WTC11 (cell line): ENCODE measurements around the gene TMEM134. TPM values are rescaled to one million over a fixed set of nuclear protein-coding genes. Genes with fewer than 3 reads are reported as not detected.

ENCODE experiments used
- ATAC-seq: fragments of 200-7000 bp; cut with Tn5 transposase; 2 replicates; pipeline ENCODE4 v1.10.0; 2021; ENCODE audit warnings: mild to moderate bottlenecking, moderate library complexity
- CTCF ChIA-PET: fragments of 300-600 bp; sonication (Branson Sonifier 250); formaldehyde crosslinking; loops from one replicate; lab custom pipeline; 2021; ENCODE audit warnings: antibody characterized with exemption; lab: Charles Lee
- POLR2A ChIA-PET: fragments of 350-600 bp; sonication (Branson Sonifier 250); formaldehyde crosslinking; loops from one replicate; lab custom pipeline; 2021; ENCODE audit warnings: antibody characterized with exemption; lab: Charles Lee
- DNase-seq: peaks from one replicate; pipeline ENCODE4 v3.0.0; 2021; ENCODE audit warnings: low spot score
- H3K27ac Mint-ChIP-seq: 2 replicates; pipeline ENCODE4 v1.8.0; 2021; ENCODE audit warnings: mixed read lengths
- H3K27me3 Mint-ChIP-seq: 2 replicates; pipeline ENCODE4 v1.8.0; 2021; ENCODE audit warnings: low read depth, mild to moderate bottlenecking, moderate library complexity, mixed read lengths
- H3K36me3 Mint-ChIP-seq: 2 replicates; pipeline ENCODE4 v1.8.0; 2021; ENCODE audit warnings: mixed read lengths
- H3K4me1 Mint-ChIP-seq: 2 replicates; pipeline ENCODE4 v1.8.0; 2022; ENCODE audit warnings: mixed read lengths
- H3K4me3 Mint-ChIP-seq: 2 replicates; pipeline ENCODE4 v1.8.0; 2021; ENCODE audit warnings: mild to moderate bottlenecking, moderate library complexity, mixed read lengths
- H3K9me3 Mint-ChIP-seq: 2 replicates; pipeline ENCODE4 v1.8.0; 2021; ENCODE audit warnings: mixed read lengths
- FOXP1 ChIP-seq: sonication (generic); formaldehyde crosslinking; IDR thresholded peaks from 2 replicates; pipeline ENCODE4 v1.8.0; 2022; ENCODE audit warnings: missing genetic modification reagents, mild to moderate bottlenecking, moderate library complexity, borderline replicate concordance
- GTF2I ChIP-seq: fragments of 250-450 bp; sonication (Bioruptor Pico); conservative IDR thresholded peaks from 2 replicates; pipeline ENCODE4 v1.4.0; 2021; ENCODE audit warnings: mild to moderate bottlenecking
- JUN ChIP-seq: sonication (generic); formaldehyde crosslinking; IDR thresholded peaks from 2 replicates; pipeline ENCODE4 v1.8.0; 2023; ENCODE audit warnings: mild to moderate bottlenecking, missing genetic modification reagents
- NFATC4 ChIP-seq: fragments of 250-450 bp; sonication (Bioruptor Pico); IDR thresholded peaks from 2 replicates; pipeline ENCODE4 v1.9.0; 2021; ENCODE audit warnings: mild to moderate bottlenecking
- SMAD3 ChIP-seq: sonication (generic); formaldehyde crosslinking; IDR thresholded peaks from 2 replicates; pipeline ENCODE4 v1.8.0; 2022; ENCODE audit warnings: missing genetic modification reagents, mild to moderate bottlenecking, borderline replicate concordance
- ZNF121 ChIP-seq: sonication (generic); formaldehyde crosslinking; IDR thresholded peaks from 2 replicates; pipeline ENCODE4 v1.8.0; 2023; ENCODE audit warnings: missing genetic modification reagents
- ZNF317 ChIP-seq: sonication (generic); formaldehyde crosslinking; IDR thresholded peaks from 2 replicates; pipeline ENCODE4 v1.8.1; 2023; ENCODE audit warnings: low read depth, mild to moderate bottlenecking, moderate library complexity, missing genetic modification reagents, borderline replicate concordance
- ZNF671 ChIP-seq: fragments of 250-450 bp; sonication (Bioruptor Pico); IDR thresholded peaks from 2 replicates; pipeline ENCODE4 v1.8.0; 2021; ENCODE audit warnings: mild to moderate bottlenecking
- total RNA-seq: library from RNA; stranded (reverse); gene quantifications from 3 replicates; pipeline ENCODE4 v1.2.3, GENCODE V29; 2021
- TF ChIP-seq, protein P1 (sequence below): sonication (generic); formaldehyde crosslinking; IDR thresholded peaks from 2 replicates; pipeline ENCODE4 v1.8.1; 2023; ENCODE audit warnings: mild to moderate bottlenecking, missing genetic modification reagents, moderate library complexity
- TF ChIP-seq, protein P2 (sequence below): sonication (generic); formaldehyde crosslinking; IDR thresholded peaks from 2 replicates; pipeline ENCODE4 v1.8.0; 2023; ENCODE audit warnings: missing genetic modification reagents, mild to moderate bottlenecking, borderline replicate concordance
- TF ChIP-seq, protein P3 (sequence below): sonication (generic); formaldehyde crosslinking; IDR thresholded peaks from 2 replicates; pipeline ENCODE4 v1.8.1; 2023; ENCODE audit warnings: mild to moderate bottlenecking, missing genetic modification reagents
- TF ChIP-seq, protein P4 (sequence below): sonication (generic); formaldehyde crosslinking; IDR thresholded peaks from 2 replicates; pipeline ENCODE4 v1.8.0; 2023; ENCODE audit warnings: mild to moderate bottlenecking, missing genetic modification reagents
- TF ChIP-seq, protein P5 (sequence below): sonication (generic); formaldehyde crosslinking; conservative IDR thresholded peaks from 2 replicates; pipeline ENCODE4 v1.8.1; 2023; ENCODE audit warnings: mild to moderate bottlenecking, low read depth, missing genetic modification reagents, moderate library complexity
- TF ChIP-seq, protein P6 (sequence below): sonication (generic); formaldehyde crosslinking; IDR thresholded peaks from 2 replicates; pipeline ENCODE4 v1.8.0; 2022; ENCODE audit warnings: mild to moderate bottlenecking, missing genetic modification reagents
- TF ChIP-seq, protein P7 (sequence below): sonication (generic); formaldehyde crosslinking; IDR thresholded peaks from 2 replicates; pipeline ENCODE4 v1.8.1; 2022; ENCODE audit warnings: mild to moderate bottlenecking, moderate library complexity, missing genetic modification reagents
- TF ChIP-seq, protein P8 (sequence below): sonication (generic); formaldehyde crosslinking; IDR thresholded peaks from 2 replicates; pipeline ENCODE4 v1.8.0; 2022; ENCODE audit warnings: mild to moderate bottlenecking, missing genetic modification reagents
- TF ChIP-seq, protein P9 (sequence below): sonication (generic); formaldehyde crosslinking; IDR thresholded peaks from 2 replicates; pipeline ENCODE4 v1.8.1; 2022; ENCODE audit warnings: missing genetic modification reagents, borderline replicate concordance
- TF ChIP-seq, protein P10 (sequence below): sonication (generic); formaldehyde crosslinking; IDR thresholded peaks from 2 replicates; pipeline ENCODE4 v1.8.1; 2023; ENCODE audit warnings: mild to moderate bottlenecking, missing genetic modification reagents, moderate library complexity

Gene TMEM134
- total RNA-seq, 1 experiment from 2014 or later, result 55.6 TPM

DNA sequence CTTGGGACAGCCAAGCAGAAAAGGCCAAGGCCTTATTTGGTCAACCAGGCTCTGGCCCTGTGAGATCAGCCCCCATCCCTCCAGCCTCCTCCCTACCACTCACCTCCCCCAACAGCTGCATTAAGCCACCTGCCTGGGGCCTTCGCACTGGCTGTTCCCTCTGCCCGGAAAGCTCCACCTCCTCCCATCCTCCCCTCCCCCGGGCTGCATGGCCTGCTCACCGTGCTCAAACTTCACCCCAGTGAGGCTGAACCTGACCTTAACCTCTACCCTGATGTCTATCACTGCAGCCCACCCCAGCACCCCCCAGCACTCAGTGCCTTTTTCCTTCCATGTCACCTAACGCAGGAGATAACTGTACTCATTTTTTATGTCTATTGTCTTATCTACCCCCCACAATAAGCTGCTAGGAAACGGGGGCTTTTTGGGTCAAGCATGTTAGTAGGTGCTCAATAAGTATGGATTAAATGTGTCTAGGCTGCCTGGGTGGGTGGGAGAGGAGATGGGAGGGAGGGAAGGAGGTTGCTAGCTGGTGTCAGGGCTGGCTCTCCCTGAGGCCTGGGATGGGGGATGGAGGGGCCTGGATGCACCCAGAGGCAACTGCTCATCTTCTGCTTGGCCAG, 32.5 kb downstream of the TMEM134 start:
- H3K4me3 Mint-ChIP-seq, result no peak overlapping the region
- H3K9me3 Mint-ChIP-seq, result no peaks in the 10 kb centered on the region
- POLR2A ChIA-PET, result interaction anchor here (0.7 to 2.2 kb wide), 5 partner anchors 8 to 54 kb away, joined by 3 to 11 read pairs (median 4); partner anchors contain the start of genes PPP1CA and RPS6KB2
- TF ChIP-seq, protein P1, sequence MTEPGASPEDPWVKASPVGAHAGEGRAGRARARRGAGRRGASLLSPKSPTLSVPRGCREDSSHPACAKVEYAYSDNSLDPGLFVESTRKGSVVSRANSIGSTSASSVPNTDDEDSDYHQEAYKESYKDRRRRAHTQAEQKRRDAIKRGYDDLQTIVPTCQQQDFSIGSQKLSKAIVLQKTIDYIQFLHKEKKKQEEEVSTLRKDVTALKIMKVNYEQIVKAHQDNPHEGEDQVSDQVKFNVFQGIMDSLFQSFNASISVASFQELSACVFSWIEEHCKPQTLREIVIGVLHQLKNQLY (CRISPR knock-in tag), result no peak
- TF ChIP-seq GTF2I (CRISPR knock-in tag) (no peak), JUN (CRISPR knock-in tag) (no peak), FOXP1 (CRISPR knock-in tag) (0 out of 2 replicates have a peak, but pooled peaks have one; percentile 55), ZNF121 (CRISPR knock-in tag) (no peak), ZNF317 (CRISPR knock-in tag) (no peak), ZNF671 (CRISPR knock-in tag) (no peak), NFATC4 (CRISPR knock-in tag) (no peak), SMAD3 (no peak)
- TF ChIP-seq, protein P2, sequence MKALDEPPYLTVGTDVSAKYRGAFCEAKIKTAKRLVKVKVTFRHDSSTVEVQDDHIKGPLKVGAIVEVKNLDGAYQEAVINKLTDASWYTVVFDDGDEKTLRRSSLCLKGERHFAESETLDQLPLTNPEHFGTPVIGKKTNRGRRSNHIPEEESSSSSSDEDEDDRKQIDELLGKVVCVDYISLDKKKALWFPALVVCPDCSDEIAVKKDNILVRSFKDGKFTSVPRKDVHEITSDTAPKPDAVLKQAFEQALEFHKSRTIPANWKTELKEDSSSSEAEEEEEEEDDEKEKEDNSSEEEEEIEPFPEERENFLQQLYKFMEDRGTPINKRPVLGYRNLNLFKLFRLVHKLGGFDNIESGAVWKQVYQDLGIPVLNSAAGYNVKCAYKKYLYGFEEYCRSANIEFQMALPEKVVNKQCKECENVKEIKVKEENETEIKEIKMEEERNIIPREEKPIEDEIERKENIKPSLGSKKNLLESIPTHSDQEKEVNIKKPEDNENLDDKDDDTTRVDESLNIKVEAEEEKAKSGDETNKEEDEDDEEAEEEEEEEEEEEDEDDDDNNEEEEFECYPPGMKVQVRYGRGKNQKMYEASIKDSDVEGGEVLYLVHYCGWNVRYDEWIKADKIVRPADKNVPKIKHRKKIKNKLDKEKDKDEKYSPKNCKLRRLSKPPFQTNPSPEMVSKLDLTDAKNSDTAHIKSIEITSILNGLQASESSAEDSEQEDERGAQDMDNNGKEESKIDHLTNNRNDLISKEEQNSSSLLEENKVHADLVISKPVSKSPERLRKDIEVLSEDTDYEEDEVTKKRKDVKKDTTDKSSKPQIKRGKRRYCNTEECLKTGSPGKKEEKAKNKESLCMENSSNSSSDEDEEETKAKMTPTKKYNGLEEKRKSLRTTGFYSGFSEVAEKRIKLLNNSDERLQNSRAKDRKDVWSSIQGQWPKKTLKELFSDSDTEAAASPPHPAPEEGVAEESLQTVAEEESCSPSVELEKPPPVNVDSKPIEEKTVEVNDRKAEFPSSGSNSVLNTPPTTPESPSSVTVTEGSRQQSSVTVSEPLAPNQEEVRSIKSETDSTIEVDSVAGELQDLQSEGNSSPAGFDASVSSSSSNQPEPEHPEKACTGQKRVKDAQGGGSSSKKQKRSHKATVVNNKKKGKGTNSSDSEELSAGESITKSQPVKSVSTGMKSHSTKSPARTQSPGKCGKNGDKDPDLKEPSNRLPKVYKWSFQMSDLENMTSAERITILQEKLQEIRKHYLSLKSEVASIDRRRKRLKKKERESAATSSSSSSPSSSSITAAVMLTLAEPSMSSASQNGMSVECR (CRISPR knock-in tag), result no peak
- TF ChIP-seq, protein P3, sequence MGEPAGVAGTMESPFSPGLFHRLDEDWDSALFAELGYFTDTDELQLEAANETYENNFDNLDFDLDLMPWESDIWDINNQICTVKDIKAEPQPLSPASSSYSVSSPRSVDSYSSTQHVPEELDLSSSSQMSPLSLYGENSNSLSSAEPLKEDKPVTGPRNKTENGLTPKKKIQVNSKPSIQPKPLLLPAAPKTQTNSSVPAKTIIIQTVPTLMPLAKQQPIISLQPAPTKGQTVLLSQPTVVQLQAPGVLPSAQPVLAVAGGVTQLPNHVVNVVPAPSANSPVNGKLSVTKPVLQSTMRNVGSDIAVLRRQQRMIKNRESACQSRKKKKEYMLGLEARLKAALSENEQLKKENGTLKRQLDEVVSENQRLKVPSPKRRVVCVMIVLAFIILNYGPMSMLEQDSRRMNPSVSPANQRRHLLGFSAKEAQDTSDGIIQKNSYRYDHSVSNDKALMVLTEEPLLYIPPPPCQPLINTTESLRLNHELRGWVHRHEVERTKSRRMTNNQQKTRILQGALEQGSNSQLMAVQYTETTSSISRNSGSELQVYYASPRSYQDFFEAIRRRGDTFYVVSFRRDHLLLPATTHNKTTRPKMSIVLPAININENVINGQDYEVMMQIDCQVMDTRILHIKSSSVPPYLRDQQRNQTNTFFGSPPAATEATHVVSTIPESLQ (CRISPR knock-in tag), result no peak
- TF ChIP-seq, protein P4, sequence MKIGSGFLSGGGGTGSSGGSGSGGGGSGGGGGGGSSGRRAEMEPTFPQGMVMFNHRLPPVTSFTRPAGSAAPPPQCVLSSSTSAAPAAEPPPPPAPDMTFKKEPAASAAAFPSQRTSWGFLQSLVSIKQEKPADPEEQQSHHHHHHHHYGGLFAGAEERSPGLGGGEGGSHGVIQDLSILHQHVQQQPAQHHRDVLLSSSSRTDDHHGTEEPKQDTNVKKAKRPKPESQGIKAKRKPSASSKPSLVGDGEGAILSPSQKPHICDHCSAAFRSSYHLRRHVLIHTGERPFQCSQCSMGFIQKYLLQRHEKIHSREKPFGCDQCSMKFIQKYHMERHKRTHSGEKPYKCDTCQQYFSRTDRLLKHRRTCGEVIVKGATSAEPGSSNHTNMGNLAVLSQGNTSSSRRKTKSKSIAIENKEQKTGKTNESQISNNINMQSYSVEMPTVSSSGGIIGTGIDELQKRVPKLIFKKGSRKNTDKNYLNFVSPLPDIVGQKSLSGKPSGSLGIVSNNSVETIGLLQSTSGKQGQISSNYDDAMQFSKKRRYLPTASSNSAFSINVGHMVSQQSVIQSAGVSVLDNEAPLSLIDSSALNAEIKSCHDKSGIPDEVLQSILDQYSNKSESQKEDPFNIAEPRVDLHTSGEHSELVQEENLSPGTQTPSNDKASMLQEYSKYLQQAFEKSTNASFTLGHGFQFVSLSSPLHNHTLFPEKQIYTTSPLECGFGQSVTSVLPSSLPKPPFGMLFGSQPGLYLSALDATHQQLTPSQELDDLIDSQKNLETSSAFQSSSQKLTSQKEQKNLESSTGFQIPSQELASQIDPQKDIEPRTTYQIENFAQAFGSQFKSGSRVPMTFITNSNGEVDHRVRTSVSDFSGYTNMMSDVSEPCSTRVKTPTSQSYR (CRISPR knock-in tag), result peak; percentile 78
- TF ChIP-seq, protein P5, sequence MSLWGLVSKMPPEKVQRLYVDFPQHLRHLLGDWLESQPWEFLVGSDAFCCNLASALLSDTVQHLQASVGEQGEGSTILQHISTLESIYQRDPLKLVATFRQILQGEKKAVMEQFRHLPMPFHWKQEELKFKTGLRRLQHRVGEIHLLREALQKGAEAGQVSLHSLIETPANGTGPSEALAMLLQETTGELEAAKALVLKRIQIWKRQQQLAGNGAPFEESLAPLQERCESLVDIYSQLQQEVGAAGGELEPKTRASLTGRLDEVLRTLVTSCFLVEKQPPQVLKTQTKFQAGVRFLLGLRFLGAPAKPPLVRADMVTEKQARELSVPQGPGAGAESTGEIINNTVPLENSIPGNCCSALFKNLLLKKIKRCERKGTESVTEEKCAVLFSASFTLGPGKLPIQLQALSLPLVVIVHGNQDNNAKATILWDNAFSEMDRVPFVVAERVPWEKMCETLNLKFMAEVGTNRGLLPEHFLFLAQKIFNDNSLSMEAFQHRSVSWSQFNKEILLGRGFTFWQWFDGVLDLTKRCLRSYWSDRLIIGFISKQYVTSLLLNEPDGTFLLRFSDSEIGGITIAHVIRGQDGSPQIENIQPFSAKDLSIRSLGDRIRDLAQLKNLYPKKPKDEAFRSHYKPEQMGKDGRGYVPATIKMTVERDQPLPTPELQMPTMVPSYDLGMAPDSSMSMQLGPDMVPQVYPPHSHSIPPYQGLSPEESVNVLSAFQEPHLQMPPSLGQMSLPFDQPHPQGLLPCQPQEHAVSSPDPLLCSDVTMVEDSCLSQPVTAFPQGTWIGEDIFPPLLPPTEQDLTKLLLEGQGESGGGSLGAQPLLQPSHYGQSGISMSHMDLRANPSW (CRISPR knock-in tag), result no peak
- TF ChIP-seq, protein P6, sequence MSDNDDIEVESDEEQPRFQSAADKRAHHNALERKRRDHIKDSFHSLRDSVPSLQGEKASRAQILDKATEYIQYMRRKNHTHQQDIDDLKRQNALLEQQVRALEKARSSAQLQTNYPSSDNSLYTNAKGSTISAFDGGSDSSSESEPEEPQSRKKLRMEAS (CRISPR knock-in tag), result peak; percentile 67
- TF ChIP-seq, protein P7, sequence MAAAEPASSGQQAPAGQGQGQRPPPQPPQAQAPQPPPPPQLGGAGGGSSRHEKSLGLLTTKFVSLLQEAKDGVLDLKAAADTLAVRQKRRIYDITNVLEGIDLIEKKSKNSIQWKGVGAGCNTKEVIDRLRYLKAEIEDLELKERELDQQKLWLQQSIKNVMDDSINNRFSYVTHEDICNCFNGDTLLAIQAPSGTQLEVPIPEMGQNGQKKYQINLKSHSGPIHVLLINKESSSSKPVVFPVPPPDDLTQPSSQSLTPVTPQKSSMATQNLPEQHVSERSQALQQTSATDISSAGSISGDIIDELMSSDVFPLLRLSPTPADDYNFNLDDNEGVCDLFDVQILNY (CRISPR knock-in tag), result no peak
- TF ChIP-seq, protein P8, sequence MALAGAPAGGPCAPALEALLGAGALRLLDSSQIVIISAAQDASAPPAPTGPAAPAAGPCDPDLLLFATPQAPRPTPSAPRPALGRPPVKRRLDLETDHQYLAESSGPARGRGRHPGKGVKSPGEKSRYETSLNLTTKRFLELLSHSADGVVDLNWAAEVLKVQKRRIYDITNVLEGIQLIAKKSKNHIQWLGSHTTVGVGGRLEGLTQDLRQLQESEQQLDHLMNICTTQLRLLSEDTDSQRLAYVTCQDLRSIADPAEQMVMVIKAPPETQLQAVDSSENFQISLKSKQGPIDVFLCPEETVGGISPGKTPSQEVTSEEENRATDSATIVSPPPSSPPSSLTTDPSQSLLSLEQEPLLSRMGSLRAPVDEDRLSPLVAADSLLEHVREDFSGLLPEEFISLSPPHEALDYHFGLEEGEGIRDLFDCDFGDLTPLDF (CRISPR knock-in tag), result no peak
- TF ChIP-seq, protein P9, sequence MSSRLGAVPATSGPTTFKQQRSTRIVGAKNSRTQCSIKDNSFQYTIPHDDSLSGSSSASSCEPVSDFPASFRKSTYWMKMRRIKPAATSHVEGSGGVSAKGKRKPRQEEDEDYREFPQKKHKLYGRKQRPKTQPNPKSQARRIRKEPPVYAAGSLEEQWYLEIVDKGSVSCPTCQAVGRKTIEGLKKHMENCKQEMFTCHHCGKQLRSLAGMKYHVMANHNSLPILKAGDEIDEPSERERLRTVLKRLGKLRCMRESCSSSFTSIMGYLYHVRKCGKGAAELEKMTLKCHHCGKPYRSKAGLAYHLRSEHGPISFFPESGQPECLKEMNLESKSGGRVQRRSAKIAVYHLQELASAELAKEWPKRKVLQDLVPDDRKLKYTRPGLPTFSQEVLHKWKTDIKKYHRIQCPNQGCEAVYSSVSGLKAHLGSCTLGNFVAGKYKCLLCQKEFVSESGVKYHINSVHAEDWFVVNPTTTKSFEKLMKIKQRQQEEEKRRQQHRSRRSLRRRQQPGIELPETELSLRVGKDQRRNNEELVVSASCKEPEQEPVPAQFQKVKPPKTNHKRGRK, result no peak
- TF ChIP-seq, protein P10, sequence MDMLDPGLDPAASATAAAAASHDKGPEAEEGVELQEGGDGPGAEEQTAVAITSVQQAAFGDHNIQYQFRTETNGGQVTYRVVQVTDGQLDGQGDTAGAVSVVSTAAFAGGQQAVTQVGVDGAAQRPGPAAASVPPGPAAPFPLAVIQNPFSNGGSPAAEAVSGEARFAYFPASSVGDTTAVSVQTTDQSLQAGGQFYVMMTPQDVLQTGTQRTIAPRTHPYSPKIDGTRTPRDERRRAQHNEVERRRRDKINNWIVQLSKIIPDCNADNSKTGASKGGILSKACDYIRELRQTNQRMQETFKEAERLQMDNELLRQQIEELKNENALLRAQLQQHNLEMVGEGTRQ (CRISPR knock-in tag), result no peak

More for the DNA sequence above, 32.5 kb downstream of the TMEM134 start:
- DNase-seq (peak; percentile 75), ATAC-seq (peak; percentile 73)
- peaks cover 16% of the 10 kb centered on the region for H3K4me1 Mint-ChIP-seq
- peaks cover 6% of the 10 kb centered on the region; the same call in 1 of the 2 replicates for H3K36me3 Mint-ChIP-seq
- CTCF ChIA-PET, result interaction anchor here (1.0 to 4.2 kb wide), 6 partner anchors 8 to 54 kb away, joined by 3 to 31 read pairs (median 4); partner anchors contain the start of genes PPP1CA, RAD9A and RPS6KB2
- no peaks in the 10 kb centered on the region for H3K27me3 Mint-ChIP-seq
- peak overlapping the region; percentile 90 for H3K27ac Mint-ChIP-seq
